Cerebellar nuclear complex (tissue), 1 donor: ENCODE results near the gene ASTN2.
A peak's percentile ranks its signal among the peaks of the same experiment; 100 is the strongest.

Experiments used
- DNase-seq, 2 experiments: peaks; one replicate each; lab custom pipeline; 2025; lab: John Stamatoyannopoulos, UW

ASTN2 gene

GRCh38 chr9:117415358-117415914, 579 bp upstream of the ASTN2 start:
- no peak for DNase-seq

- no peak for DNase-seq
Measured at GRCh38 chr9:117414220-117414905, 494 bp downstream of the ASTN2 start.

GRCh38 chr9:117413346-117414219, 1.3 kb downstream of the ASTN2 start:
- no peak for DNase-seq

GRCh38 chr9:117412841-117413240, 2.0 kb downstream of the ASTN2 start:
- no peak for DNase-seq

- DNase-seq = peak; percentile 18 to 80
Measured at GRCh38 chr9:117412006-117412715, 2.7 kb downstream of the ASTN2 start.

- peak in 1 of 2 experiments; percentile 47 for DNase-seq
Measured at GRCh38 chr9:117411547-117411946, 3.3 kb downstream of the ASTN2 start.

- DNase-seq = no peak
Measured at GRCh38 chr9:117409321-117409720, 5.5 kb downstream of the ASTN2 start.

- DNase-seq = no peak
Measured at GRCh38 chr9:117407436-117408022, 7.3 kb downstream of the ASTN2 start.

GRCh38 chr9:117405950-117406705, 8.7 kb downstream of the ASTN2 start:
- DNase-seq = no peak

GRCh38 chr9:117403848-117404247, 11.0 kb downstream of the ASTN2 start:
- DNase-seq = no peak

GRCh38 chr9:117403403-117403811, 11.4 kb downstream of the ASTN2 start:
- no peak for DNase-seq

GRCh38 chr9:117400171-117400570, 14.7 kb downstream of the ASTN2 start:
- no peak for DNase-seq

- DNase-seq = no peak
Measured at GRCh38 chr9:117395151-117395650, 19.7 kb downstream of the ASTN2 start.

- DNase-seq = no peak
Measured at GRCh38 chr9:117394655-117395054, 20.2 kb downstream of the ASTN2 start.

- DNase-seq = no peak
Measured at GRCh38 chr9:117392992-117393391, 21.9 kb downstream of the ASTN2 start.

- DNase-seq = no peak
Measured at GRCh38 chr9:117387422-117387821, 27.4 kb downstream of the ASTN2 start.

- DNase-seq = no peak
Measured at GRCh38 chr9:117379341-117379740, 35.5 kb downstream of the ASTN2 start.

- no peak for DNase-seq
Measured at GRCh38 chr9:117377046-117377445, 37.8 kb downstream of the ASTN2 start.

GRCh38 chr9:117375956-117376355, 38.9 kb downstream of the ASTN2 start:
- no peak for DNase-seq

- DNase-seq = no peak
Measured at GRCh38 chr9:117374076-117374725, 40.7 kb downstream of the ASTN2 start.
